Esophagus squamous epithelium (tissue), 4 donors: ENCODE data around the gene ZNF350.

Source experiments
- CTCF ChIP-seq, 6 experiments: fragments of 450-650 bp in 4 of 6; fragments of 200-600 bp in 2 of 6; sonication (generic) in 2 of 6; IDR thresholded peaks; one replicate each; pipeline ENCODE4 v1.5.1; 2016 to 2019; ENCODE audit warnings: antibody characterized with exemption in 6 of 6, mild to moderate bottlenecking in 4 of 6, moderate library complexity in 4 of 6
- POLR2A ChIP-seq, 4 donors: fragments of 450-650 bp; IDR thresholded peaks; one replicate each; pipeline ENCODE4 v1.6.1; 2017; ENCODE audit warnings: antibody characterized with exemption in 4 of 4, mild to moderate bottlenecking in 4 of 4, moderate library complexity in 3 of 4

GRCh38 chr19:52022193-52022592, 35.6 kb upstream of the ZNF350 start:
- TF ChIP-seq CTCF (IDR thresholded peaks at IDR 0.05), result no peak
- no peak for TF ChIP-seq POLR2A (IDR thresholded peaks at IDR 0.05)
